Stimulated activated CD4-positive, alpha-beta T cell treated with anti-CD3 and anti-CD28 coated beads, Interleukin-15, amount 100 ng/mL, for 48 hours (primary cell): ENCODE data around the gene SCN4B.

Source experiments
- DNase-seq, 2 donors: peaks; one replicate each; pipeline ENCODE4 v3.0.0-alpha.2; 2020; ENCODE audit warnings: low read depth in 2 of 2

Gene SCN4B

DNA sequence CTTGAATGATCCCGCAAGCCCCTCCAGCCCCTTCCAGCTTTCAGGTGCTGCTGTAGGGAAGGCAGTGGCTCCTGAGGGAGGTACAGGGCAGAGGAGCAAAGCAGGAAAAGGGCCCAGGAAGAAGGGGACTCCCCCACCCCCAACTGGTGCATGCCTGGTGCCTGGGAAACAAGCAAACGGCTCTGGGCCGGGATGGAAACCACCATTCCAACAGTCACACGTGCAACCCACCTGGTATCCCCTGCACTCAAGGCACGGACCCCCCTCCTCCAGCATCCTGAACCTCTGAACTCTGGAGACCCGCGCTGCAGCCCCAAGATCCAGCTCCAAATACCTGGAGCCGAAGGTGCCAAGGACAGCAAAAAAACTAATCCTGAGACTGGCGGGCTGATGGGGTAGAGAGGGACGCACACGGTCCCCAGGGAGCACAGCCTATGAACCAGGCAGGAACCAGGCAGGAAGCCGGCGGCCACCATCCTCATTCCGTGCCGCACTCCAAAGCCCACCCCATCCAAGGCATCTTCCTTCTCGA lies 537 bp downstream of the SCN4B start:
- DNase-seq: no peak

DNA sequence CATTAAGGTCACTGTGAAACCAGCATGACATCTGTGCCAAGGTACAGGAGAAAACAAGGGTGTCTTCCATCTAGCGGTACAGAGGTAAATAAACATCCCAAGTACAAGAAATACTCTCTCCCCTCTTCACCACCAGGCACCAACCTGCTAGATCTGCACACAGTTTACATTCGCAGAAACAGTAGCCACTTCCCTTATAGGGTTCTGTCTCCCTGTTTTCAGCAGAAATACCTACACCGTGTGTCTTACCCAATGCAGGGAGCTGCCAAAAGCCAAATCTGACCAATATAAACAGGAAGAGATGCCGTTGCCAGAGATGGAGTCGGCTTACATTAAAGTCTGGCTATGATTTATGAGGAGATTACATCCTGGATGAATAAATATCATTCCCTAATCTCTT lies 1.2 kb downstream of the SCN4B start:
- no peak for DNase-seq

DNA sequence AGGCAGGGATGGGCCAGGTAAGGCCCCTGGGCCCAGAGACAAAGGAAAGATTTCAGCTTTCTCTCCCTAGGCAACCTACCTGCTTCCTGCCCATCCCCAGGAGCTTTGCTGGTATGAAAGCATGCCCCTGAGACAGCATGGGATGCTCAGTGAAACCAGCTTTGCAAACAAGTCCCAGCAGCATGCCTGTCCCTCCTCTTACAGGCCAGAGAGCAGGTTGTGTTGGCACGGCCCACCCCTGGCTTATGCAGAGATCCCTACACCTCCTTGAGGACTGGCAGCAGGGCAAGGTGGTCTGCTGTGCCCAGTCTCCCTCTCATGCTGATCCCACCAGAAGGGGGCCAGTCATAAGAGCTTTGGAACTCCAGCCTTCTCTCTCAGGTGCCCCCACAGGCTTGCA lies 3.1 kb downstream of the SCN4B start:
- DNase-seq: no peak

DNA sequence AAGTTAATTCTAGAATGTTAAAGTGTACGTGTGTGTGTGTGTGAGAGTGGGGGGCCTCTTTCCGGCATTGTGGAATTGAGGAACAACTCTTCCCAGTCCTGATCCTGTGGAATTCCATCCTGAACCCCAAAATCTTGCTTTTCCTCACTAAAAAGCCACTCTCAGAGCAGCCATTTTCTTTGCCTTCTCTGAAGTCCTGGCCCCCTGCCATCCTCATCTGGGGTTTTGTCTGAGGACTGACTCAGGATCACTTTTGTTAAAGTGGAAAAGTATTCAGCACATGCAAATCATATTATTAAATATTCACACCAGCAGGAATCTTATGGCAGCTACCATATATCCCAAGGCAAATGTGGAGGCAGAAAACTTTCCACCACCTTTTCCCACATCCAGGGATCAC lies 3.8 kb downstream of the SCN4B start:
- no peak for DNase-seq

DNA sequence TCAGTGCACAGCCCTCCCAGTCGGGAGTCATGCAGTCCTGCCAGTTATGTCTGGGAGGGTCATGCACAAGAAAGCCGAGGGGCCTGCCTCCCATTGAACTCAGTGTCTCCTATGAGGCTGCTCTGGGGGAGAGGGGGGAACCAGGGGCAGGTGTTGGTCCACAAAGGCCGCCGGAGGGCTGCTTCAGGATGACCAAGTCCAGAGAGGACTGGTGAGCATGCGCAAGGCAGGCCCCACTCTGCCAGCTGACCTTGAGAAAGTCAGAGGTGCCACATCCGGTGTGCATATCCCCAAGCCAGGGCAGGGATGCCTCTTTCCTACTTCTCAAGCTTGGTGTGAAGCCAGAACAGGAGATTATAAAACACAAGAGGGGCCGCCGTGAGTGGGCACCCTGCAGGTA lies 4.4 kb downstream of the SCN4B start:
- DNase-seq: no peak

DNA sequence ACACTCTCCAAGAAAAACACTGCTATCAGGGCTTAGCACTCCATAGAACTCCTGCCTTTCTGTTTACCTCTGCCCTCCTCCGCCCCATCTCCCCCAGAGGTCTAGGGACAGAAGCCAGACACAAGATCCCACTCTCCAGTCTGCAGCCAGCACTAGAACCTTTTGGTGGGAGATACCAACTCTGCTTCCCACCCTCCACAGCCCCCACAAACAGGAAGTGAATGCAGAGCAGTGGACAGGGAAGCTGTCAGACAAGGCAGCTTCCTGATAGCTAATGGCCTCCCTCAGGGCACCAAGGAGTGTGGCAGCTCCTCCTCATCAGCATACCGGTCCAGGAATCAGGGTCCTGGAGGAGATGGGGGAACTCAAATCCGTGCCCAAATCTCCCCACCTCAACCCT lies 5.1 kb downstream of the SCN4B start:
- no peak for DNase-seq

DNA sequence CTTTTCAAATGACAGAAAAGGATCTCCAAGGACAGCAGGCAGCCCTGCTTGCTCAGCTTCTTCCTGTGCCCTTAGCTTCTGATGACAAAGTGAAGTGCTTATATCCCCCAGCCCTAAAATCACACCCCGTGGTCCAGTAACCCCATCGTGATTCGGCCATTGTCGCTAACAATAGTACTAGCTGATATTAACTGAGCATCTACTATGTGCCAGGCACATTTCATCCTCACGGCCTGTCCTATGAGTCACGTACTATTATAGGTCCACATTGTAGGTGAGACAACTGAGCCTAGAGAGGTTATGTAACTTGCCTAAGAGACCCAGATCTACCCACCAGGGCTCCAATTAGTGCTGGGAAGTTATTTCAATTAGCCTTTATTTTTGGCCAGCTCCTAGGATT lies 6.1 kb downstream of the SCN4B start:
- no peak for DNase-seq

DNA sequence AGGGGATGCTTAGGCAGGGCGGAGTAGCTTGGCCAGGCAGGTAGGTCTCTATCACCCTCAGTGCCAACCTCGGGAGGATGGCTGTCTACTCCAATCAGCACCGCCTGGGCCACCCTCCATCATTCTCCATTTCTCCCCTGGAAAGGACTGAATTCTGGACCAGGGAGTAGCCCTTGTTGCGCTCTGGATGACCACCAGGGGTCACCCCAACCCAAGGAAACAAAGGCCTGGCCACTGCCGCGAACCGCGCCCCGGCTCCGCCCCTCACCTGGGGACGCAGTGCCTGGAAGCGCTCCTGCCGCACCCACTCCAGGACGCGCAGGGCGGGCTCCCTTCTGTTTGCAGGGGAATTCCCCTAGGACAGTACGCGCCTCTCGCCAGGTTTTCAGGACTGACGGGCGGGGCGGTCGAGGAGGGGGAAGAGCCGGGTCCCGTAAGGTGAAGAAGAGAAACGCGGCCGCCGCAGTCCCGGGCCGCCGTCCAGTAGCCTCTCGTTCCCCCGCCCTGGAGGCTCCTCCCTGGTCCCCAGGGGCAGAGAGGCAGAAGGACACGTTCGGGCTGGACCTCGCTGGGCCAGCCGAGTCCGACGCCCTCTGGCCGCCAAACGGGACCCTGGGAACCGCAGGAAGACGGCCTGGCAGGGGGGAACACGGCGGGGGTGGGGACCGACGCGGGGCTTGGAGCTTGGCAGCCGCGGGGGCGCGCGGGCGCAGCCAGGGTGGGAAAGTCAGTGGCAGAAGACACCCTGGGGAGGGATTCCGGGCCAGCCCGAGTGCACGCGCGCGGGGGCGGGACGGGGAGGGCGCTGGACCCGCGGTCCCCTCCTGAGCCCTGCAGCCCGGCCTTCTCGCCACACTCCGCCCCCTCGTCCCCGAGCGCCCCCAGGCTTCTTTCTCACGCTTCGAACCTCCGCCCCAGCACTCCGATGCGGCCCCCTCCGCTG lies 7.1 kb downstream of the SCN4B start:
- DNase-seq: peak; percentile 72 to 88

DNA sequence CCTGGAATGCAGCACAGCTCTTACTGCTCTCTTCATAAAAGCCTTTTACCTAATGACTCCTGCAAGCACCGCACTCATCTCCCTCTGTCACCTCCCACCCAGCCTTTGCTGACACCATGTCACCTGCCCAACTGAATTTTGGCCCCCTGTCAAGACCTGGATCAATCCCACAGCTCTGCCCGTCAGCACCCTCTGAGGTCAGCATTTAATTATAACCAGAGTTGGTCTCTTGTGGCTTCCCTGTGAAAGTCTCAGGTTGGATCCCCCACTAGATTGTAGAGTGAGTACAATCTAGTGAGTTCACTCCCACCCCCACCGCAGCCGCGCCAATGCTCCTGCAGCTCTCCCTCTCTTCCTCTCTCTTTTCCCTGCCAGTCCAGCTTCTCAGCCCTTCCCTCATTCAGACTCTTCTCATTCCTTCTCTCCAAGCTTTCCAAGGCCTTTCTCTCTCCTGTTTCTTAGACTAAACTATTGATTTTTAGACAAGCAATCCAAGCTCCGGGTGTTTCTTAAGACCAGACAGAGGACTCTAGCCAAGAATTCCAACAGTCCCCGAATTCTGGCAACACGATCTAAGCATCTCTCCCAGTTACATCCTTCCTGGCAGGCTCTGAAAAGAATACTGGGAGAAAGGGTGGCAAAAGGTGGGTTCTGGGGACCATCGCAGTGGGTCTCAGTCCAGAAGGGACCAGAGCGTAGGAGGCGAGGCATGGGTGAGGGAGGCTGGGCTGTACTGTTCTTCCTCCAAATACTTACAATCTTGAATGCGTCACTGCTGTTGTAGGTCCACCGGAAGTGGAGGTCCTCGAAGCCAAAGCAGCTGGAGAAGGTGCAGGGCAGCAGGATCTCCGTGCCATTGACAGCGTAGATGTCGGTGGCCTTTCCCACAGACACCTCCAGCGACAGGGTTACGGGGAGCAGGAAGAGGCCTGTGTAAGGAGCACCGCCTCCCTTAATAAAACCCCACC lies 8.0 kb downstream of the SCN4B start:
- DNase-seq: no peak

DNA sequence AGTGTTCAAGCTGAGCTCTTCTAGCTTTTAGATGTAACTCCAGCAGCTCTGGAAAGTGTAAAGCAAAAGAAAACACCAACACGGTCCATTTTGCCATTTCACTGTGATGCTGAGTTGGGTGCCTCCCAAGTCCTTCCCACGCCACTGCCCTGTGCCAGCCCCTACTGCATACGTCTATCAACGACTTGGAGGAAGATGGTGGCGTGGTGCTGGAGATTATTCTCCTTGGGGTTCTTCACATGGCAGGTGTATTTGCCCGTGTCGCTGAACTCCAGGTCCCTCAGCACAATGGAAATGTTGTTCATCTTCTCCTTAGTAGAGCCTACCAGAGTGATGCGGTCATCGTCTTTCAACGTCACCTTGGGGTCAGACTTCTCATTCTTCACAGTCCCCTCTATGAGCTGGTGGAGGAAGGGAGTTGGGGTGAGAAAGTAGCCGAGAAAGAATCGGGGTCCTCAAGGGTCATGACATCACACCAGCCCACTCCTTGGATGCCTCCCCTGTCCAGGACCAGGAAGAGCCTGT lies 8.9 kb downstream of the SCN4B start:
- no peak for DNase-seq

DNA sequence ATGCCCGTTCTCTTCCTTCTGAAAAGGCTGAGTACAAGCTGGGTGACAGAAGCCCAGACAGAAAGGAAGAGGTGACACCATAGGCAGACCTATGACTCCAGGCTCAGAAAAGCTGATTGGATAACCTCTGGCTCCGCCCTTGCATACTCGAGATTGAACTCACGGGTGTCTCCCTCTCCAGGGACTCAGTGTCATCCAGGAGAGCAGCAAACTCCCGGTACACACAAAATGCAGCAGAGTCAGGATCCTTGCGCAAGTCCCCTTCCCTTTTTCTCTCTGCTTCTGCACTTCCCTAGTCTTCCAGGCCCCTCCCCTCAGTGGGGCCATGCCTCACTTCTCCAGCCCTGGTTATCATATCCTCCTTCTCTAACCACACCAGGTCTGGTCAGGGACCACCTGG lies 9.8 kb downstream of the SCN4B start:
- no peak for DNase-seq

DNA sequence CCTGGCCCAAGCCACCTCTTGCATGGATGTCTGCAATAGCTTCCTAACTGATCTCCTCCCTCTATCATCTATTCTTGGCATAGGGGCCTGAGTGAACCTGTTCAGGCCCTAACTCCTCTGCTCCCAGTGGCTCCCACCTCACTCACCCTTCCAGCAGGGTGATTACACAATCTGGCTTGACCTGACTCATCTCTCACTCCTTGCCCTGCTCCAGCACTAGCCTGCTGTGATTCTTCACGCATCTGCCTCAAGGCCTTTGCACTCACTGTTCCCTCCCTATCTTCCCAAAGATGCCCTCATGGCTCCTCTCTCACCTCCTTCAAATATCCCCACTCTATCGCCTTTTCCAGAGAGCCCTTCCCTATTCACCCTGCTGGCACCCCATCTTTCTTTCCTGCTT lies 10.5 kb downstream of the SCN4B start:
- no peak for DNase-seq

DNA sequence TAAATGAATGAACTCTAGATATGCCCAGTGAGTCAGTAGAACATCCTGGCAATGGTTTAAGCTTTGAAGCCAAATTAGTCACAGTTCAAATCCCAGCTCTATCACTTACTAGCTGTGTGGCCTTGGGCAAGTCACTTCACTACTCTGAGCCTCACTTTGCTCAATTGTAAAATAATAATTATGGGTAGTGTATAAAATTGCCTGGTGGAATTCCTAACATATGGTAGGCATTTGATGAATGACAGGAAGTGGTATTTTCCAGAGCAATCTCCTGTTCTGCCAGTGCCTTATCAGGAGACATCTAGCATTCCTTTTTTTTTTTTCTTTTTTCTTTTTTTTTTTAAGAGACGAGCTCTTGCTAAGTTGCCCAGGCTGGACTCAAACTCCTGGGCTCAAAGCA lies 13.0 kb downstream of the SCN4B start:
- DNase-seq: no peak

DNA sequence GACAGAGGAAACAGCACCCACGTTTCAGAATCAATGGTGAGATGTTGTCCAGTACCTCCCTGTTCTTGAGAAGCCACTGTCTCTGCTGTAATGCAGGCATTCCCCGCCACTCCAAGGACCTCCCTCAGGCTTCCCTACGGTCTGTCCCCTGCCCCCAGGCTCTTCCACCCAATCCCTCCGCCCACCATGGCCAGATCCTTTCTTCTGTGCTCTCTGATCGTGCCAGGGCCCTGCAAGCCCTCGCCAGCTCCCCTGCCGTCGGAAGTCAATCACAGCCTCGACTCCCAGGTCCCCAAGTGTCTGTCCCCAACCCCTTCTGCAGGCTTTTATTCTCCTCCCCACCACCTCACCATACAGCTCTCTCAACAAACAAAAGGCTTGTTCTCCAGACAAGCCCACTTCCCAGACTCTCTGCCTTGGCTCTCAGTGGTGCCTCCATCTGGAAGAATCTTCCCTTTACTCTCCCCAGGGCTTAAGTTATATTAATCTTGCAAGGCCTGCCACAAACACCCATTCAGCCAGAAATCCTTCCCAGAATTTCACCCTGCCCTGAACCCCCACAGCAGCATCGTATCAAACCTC lies 13.7 kb downstream of the SCN4B start:
- DNase-seq: no peak

DNA sequence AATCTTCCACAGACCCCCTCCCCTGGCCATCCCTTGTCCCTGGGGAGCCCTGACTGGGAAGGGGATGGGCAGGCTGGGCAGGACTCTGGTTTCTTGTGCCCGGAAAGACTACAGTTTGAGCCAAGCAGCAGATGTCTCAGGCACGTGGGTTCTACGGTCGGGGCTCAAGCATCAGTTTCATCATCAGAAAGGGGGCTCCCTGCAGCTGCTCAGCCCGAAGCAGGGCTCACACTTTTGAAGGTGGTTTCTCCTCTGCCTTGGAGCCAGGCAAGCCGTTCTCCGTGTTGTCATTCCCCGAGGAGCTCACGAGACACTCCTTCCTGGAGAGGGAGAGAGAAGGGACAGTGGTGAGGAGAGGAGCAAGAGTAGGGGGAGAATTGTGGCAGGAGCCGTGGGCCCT lies 15.8 kb downstream of the SCN4B start:
- no peak for DNase-seq

DNA sequence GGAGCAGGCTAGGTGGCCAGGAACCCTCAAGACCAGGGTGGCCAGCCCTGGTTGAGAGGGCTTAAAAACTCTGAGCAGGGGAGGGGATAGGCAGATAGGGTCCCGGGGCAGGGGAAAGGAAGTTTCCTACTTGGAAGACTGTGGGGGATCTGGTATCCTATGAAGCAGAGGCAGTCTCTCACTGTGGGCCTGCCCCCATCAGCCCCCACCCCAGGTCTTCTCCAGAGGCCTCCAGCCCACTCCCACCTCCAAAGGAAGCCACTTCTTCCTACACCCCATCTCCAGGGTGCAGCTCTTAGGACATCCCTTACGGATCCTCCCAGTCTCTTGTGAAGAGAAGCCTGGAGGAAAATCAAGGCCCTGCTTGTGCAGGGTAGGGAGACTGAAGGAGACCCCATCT lies 16.3 kb downstream of the SCN4B start:
- DNase-seq: no peak

DNA sequence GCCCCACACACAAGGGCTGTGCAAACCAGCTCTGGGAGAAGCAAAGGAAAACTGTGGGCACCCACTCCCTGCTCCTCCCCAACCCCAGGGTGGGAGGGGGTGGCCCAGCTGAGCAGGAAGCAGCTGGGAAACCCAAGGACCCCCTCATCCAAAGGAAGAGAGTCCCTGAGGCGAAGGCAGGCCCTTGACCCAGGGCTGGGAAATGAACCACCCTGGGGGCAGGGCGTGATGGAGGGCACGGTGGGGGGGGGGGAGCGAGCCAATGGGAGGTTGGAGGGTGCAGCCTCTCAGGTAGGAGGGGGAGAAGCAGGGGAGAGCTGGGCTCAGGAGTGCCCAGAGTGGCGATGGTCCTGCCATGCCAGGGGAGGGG lies 16.8 kb downstream of the SCN4B start:
- no peak for DNase-seq

DNA sequence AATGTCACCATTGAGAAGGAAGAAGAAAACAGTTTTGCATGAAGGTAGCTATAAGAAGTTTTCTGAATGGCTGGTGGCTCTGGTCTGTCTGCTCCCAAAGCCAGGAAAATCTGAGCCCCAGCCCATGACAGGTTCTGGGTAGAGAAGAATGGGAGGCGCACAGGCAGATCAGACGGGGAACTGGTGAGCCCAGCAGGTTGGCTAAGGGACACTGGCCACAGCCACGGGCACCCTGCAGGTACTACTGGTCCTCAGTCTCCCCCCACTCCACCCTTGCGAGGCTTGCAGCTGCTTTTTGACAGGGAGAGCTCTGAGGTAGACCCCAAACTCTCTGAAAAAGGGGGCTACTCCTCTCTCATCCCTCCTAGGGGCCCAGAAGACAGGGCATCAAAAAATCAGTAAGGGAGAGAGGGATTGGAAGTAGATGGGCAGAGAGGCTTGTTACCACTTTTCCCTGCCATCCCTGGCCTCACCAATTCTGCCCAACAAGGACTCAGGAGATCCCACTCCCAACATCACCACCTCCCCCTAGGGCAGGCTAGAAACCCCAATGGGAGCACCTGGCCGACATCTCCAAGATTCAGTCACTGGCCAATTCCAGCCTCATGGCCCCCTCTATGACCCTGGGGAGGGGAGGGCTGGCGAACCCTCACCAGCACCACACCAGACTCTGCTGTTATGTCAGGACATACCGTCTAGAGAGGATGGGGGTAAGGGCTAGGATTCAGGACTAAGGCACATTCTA lies 17.4 kb downstream of the SCN4B start:
- no peak for DNase-seq

DNA sequence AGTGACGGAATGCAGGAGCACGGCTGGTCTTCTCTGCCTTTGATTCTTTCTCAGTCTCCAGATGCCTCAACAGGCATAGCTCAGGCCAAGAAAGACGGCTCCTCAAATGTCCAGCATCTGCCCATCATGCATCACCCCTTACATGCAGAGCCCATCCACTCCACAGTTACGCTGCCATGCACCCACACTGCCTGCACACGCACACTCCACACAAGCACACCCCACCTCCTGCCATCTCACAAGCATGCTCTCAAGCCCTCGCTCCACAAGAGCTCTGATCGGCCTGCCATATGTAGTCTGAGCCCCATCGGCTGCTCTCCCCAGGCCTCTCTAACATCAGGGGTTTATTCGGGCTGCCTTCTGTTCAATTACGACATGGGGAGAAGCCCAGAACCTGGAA lies 18.8 kb downstream of the SCN4B start:
- no peak for DNase-seq

DNA sequence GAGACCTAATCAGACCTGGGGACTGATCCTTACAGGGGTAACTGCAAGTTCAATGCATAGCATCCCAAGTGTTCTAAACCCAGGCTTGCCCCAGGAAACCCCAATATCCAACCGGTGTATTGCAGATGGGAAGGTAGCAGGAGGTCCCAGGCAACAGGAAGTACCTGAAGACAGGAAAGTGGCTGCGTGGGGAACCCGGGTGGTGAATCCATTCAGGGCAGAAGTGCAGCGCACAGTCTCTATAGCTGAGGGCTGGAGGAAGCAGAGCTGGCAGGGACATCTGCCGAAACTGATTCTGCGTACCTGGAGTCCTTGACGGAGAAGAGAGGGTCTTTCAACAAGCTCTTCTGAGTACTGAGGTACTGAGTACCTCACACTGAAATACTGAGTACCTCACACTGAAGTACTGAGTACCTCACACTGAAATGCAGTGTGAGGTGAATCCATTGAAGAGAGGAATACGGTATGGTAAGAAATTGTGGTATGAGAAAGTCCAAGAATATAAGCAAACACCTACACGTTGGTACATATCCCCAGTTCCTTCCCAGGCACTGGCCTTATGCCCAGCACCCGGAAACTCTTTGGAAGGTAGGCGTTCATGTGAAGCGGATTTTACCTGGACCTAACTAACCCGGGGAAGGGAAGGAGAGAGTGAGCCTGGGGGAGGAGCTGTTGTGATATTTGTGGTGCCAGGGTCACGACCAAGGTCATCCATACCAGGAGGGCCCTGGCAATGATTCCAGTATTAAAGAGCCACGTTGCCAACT lies 20.1 kb downstream of the SCN4B start:
- DNase-seq: no peak
